Fibroblast of lung (primary cell): ENCODE results near the gene FAU. TPM values are rescaled to one million over a fixed set of nuclear protein-coding genes. Genes with fewer than 3 reads are reported as not detected.

Source experiments
- DNase-seq, 2 donors: peaks; one replicate each; pipeline versions ENCODE4 v3.0.0 to v3.0.0-alpha.2; 2010; ENCODE audit warnings: low read depth in 2 of 2
- H2AFZ ChIP-seq: 2 replicates; pipeline ENCODE4 v1.5.1; 2012; ENCODE audit warnings: low read length, control low read depth, inconsistent platforms
- H3K27ac ChIP-seq: 2 replicates; pipeline ENCODE4 v1.5.1; 2011; ENCODE audit warnings: low read length, control low read depth; ENCODE audit not compliant: insufficient read depth
- H3K27me3 ChIP-seq: 2 replicates; pipeline ENCODE4 v1.5.1; 2011; ENCODE audit warnings: mild to moderate bottlenecking, low read length; ENCODE audit not compliant: control insufficient read depth, insufficient read depth
- H3K36me3 ChIP-seq: 2 replicates; pipeline ENCODE4 v1.5.1; 2011; ENCODE audit warnings: low read length; ENCODE audit not compliant: control insufficient read depth, insufficient read depth
- H3K4me1 ChIP-seq: 2 replicates; pipeline ENCODE4 v1.5.1; 2011; ENCODE audit warnings: low read length; ENCODE audit not compliant: control insufficient read depth, insufficient read depth; ENCODE audit errors: extremely low read depth
- H3K4me2 ChIP-seq: 2 replicates; pipeline ENCODE4 v1.5.1; 2011; ENCODE audit warnings: low read length, control low read depth; ENCODE audit not compliant: insufficient read depth; ENCODE audit errors: extremely low read depth
- H3K4me3 ChIP-seq, 4 experiments: fragments of 200-600 bp in 1 of 4; sonication (generic) in 1 of 4; replicated peaks in 1 of 4; 2 replicates each; pipeline ENCODE4 v1.5.1; 2011 to 2016; ENCODE audit warnings: low read length in 4 of 4, low read depth in 3 of 4, mild to moderate bottlenecking in 3 of 4, control low read depth in 2 of 4, inconsistent platforms in 1 of 4, mixed read lengths in 1 of 4; ENCODE audit not compliant: insufficient read depth in 1 of 4; ENCODE audit errors: control extremely low read depth in 1 of 4
- H3K79me2 ChIP-seq: 2 replicates; pipeline ENCODE4 v1.5.1; 2012; ENCODE audit warnings: mild to moderate bottlenecking, low read length, inconsistent platforms; ENCODE audit not compliant: control insufficient read depth, insufficient read depth
- H3K9ac ChIP-seq: 2 replicates; pipeline ENCODE4 v1.5.1; 2011; ENCODE audit warnings: mild to moderate bottlenecking, low read length, control low read depth; ENCODE audit not compliant: insufficient read depth
- H3K9me3 ChIP-seq: 2 replicates; pipeline ENCODE4 v1.5.1; 2012; ENCODE audit warnings: low read depth, low read length; ENCODE audit not compliant: control insufficient read depth, insufficient read depth
- H4K20me1 ChIP-seq: 2 replicates; pipeline ENCODE4 v1.5.1; 2011; ENCODE audit warnings: low read length; ENCODE audit not compliant: control insufficient read depth, insufficient read depth; ENCODE audit errors: extremely low read depth
- CTCF ChIP-seq, 2 donors: IDR thresholded peaks in 1 of 2; conservative IDR thresholded peaks in 1 of 2; 1 replicate in 1 of 2; 2 replicates in 1 of 2; pipeline ENCODE4 v1.5.1; 2011 to 2012; ENCODE audit warnings: low read length in 2 of 2, control low read depth in 1 of 2, inconsistent platforms in 1 of 2, low read depth in 1 of 2, mild to moderate bottlenecking in 1 of 2
- EZH2 ChIP-seq: IDR thresholded peaks from 2 replicates; pipeline ENCODE4 v1.5.1; 2012; ENCODE audit warnings: low read length, control low read depth, mild to moderate bottlenecking; ENCODE audit errors: missing control alignments
- polyA plus RNA-seq, 2 donors: library from polyadenylated mRNA; depleted of rRNA in 1 of 2; stranded (reverse) in 1 of 2; unstranded in 1 of 2; fragments of >200 nt; gene quantifications; 2 replicates each; pipeline ENCODE4 v1.2.1, GENCODE V29; 2011 to 2012; ENCODE audit warnings: missing spikeins in 1 of 2
- total RNA-seq: library from RNA; depleted of rRNA; stranded (reverse); fragments of >200 nt; gene quantifications from 2 replicates; pipeline ENCODE4 v1.2.1, GENCODE V29; 2014

Gene FAU
- total and polyA plus RNA-seq, 2 donors (not counting 1 experiment from before 2014, with no cell fraction given), result 256 to 336 TPM

GRCh38 chr11:65157336-65157735, 35.4 kb upstream of the FAU start:
- H3K9ac ChIP-seq, result no peak overlapping the region
- no peaks in the 10 kb centered on the region for H3K36me3 ChIP-seq
- TF ChIP-seq CTCF (conservative IDR thresholded peaks at IDR 0.05 in 1 of 2, IDR thresholded peaks at IDR 0.05 in 1 of 2; ENCODE audit: low read depth in 1 of 2, low read length in 2 of 2), result no peak
- no peak for TF ChIP-seq EZH2
- no peaks in the 10 kb centered on the region for H3K79me2 ChIP-seq
- no peak overlapping the region for H3K27ac ChIP-seq
- no peaks in the 10 kb centered on the region for H3K4me1 ChIP-seq
- H3K9me3 ChIP-seq, result no peaks in the 10 kb centered on the region
- no peaks in the 10 kb centered on the region for H4K20me1 ChIP-seq
- DNase-seq, result no peak
- H3K4me2 ChIP-seq, result no peak overlapping the region
- no peaks in the 10 kb centered on the region for H3K27me3 ChIP-seq
- no peak overlapping the region for H2AFZ ChIP-seq
- no peak overlapping the region for H3K4me3 ChIP-seq

- Histone ChIP-seq H3K9ac (no peak overlapping the region), H3K4me1 (no peaks in the 10 kb centered on the region), H2AFZ (no peak overlapping the region), H3K79me2 (no peaks in the 10 kb centered on the region), H3K4me2 (no peak overlapping the region), H3K9me3 (no peaks in the 10 kb centered on the region), H3K36me3 (no peaks in the 10 kb centered on the region), H3K4me3 (no peak overlapping the region), H3K27ac (no peak overlapping the region), H4K20me1 (no peaks in the 10 kb centered on the region), H3K27me3 (no peaks in the 10 kb centered on the region)
- no peak for TF ChIP-seq CTCF (conservative IDR thresholded peaks at IDR 0.05 in 1 of 2, IDR thresholded peaks at IDR 0.05 in 1 of 2; ENCODE audit: low read depth in 1 of 2, low read length in 2 of 2)
- TF ChIP-seq EZH2, result no peak
- no peak for DNase-seq
Measured at GRCh38 chr11:65156926-65157325, 35.0 kb upstream of the FAU start.

GRCh38 chr11:65156256-65156655, 34.3 kb upstream of the FAU start:
- Histone ChIP-seq H3K9ac (no peak overlapping the region), H2AFZ (no peak overlapping the region)
- TF ChIP-seq CTCF (conservative IDR thresholded peaks at IDR 0.05 in 1 of 2, IDR thresholded peaks at IDR 0.05 in 1 of 2; ENCODE audit: low read depth in 1 of 2, low read length in 2 of 2) (no peak), EZH2 (no peak)

More at GRCh38 chr11:65156256-65156655, 34.3 kb upstream of the FAU start:
- H3K4me2 ChIP-seq, result no peak overlapping the region
- no peaks in the 10 kb centered on the region for H3K79me2 ChIP-seq
- H3K36me3 ChIP-seq, result no peaks in the 10 kb centered on the region
- no peak for DNase-seq
- no peak overlapping the region for H3K27ac ChIP-seq
- no peaks in the 10 kb centered on the region for H3K9me3 ChIP-seq
- no peaks in the 10 kb centered on the region for H3K27me3 ChIP-seq
- no peaks in the 10 kb centered on the region for H4K20me1 ChIP-seq
- H3K4me1 ChIP-seq, result no peaks in the 10 kb centered on the region
- no peak overlapping the region for H3K4me3 ChIP-seq
